ENCODE measurements around the gene CCDC159.

Gene CCDC159

GRCh38 chr19:11379857-11380350 lies 33.6 kb downstream of the CCDC159 start:
- H3K56ac ChIP-seq (ENCODE audit: low read length) = no peak overlapping the region
- H2BK5ac ChIP-seq (ENCODE audit: low read length) = no peak overlapping the region
- no peak overlapping the region for H4K5ac ChIP-seq (ENCODE audit: low read length)
- H3K4me1 ChIP-seq (ENCODE audit: control insufficient read depth, low read depth, low read length) = no peaks in the 10 kb centered on the region
- H3K23ac ChIP-seq (ENCODE audit: low read length) = no peak overlapping the region
- no peak for DNase-seq
- H3K27me3 ChIP-seq (ENCODE audit: insufficient read depth, low read length, poor library complexity) = no peaks in the 10 kb centered on the region
- no peak overlapping the region for H3K18ac ChIP-seq (ENCODE audit: low read length)
- H4K8ac ChIP-seq (ENCODE audit: low read depth, low read length) = no peak overlapping the region
- H3K4ac ChIP-seq (ENCODE audit: low read depth, low read length) = no peak overlapping the region
- no peak overlapping the region for H3K4me2 ChIP-seq (ENCODE audit: low read length)
- H3K79me2 ChIP-seq (ENCODE audit: control insufficient read depth, insufficient read depth, low read length) = no peaks in the 10 kb centered on the region
- no peak overlapping the region for H3K4me3 ChIP-seq (ENCODE audit: low read length)
- no peak overlapping the region for H2AK5ac ChIP-seq (ENCODE audit: low read length)
- H2BK120ac ChIP-seq (ENCODE audit: low read depth, low read length) = no peak overlapping the region
- H3K9ac ChIP-seq (ENCODE audit: low read length) = no peak overlapping the region
- H3K36me3 ChIP-seq (ENCODE audit: control insufficient read depth, insufficient read depth, low read length) = no peaks in the 10 kb centered on the region
- WGBS (ENCODE audit: extremely low coverage, insufficient coverage, low lambda C conversion rate) = no CpG with 5 or more reads among the region's 7 CpGs
- no peaks in the 10 kb centered on the region for H3K79me1 ChIP-seq (ENCODE audit: low read length)
- no peak overlapping the region for H2BK15ac ChIP-seq (replicated peaks; ENCODE audit: low read depth)
- no peak overlapping the region for H3K27ac ChIP-seq (ENCODE audit: low read depth, low read length)

- no peaks in the 10 kb centered on the region for H3K79me2 ChIP-seq (ENCODE audit: control insufficient read depth, insufficient read depth, low read length)
These were observed 34.6 kb downstream of the CCDC159 start for GRCh38 chr19:11380653-11381537.

GRCh38 chr19:11382898-11383705 lies 36.8 kb downstream of the CCDC159 start:
- peak overlapping the region; percentile 80 for H3K9ac ChIP-seq (ENCODE audit: low read length)
- H3K79me1 ChIP-seq (ENCODE audit: low read length) = no peaks in the 10 kb centered on the region
- peak overlapping the region; percentile 15 for H3K18ac ChIP-seq (ENCODE audit: low read length)
- H2AK5ac ChIP-seq (ENCODE audit: low read length) = no peak overlapping the region
- no peak overlapping the region for H3K23ac ChIP-seq (ENCODE audit: low read length)
- H3K36me3 ChIP-seq (ENCODE audit: control insufficient read depth, insufficient read depth, low read length) = no peaks in the 10 kb centered on the region
- H4K8ac ChIP-seq (ENCODE audit: low read depth, low read length) = no peak overlapping the region
- H2BK120ac ChIP-seq (ENCODE audit: low read depth, low read length) = no peak overlapping the region
- peak overlapping the region; percentile 69 for H3K4me3 ChIP-seq (ENCODE audit: low read length)
- H3K79me2 ChIP-seq (ENCODE audit: control insufficient read depth, insufficient read depth, low read length) = no peaks in the 10 kb centered on the region
- WGBS (ENCODE audit: extremely low coverage, insufficient coverage, low lambda C conversion rate) = no CpG with 5 or more reads among the region's 65 CpGs
- peak overlapping the region; percentile 99 for H3K4me2 ChIP-seq (ENCODE audit: low read length)
- peak overlapping the region; percentile 84 for H3K56ac ChIP-seq (ENCODE audit: low read length)
- no peak overlapping the region for H2BK5ac ChIP-seq (ENCODE audit: low read length)
- H4K5ac ChIP-seq (ENCODE audit: low read length) = no peak overlapping the region
- H2BK15ac ChIP-seq (replicated peaks; ENCODE audit: low read depth) = no peak overlapping the region
- H3K27me3 ChIP-seq (ENCODE audit: insufficient read depth, low read length, poor library complexity) = no peaks in the 10 kb centered on the region
- no peak overlapping the region for H3K4ac ChIP-seq (ENCODE audit: low read depth, low read length)
- H3K27ac ChIP-seq (ENCODE audit: low read depth, low read length) = no peak overlapping the region
- no peaks in the 10 kb centered on the region for H3K4me1 ChIP-seq (ENCODE audit: control insufficient read depth, low read depth, low read length)
- DNase-seq = peak; percentile 87

More at GRCh38 chr19:11380653-11381537, 34.6 kb downstream of the CCDC159 start:
- H3K27me3 ChIP-seq (ENCODE audit: insufficient read depth, low read length, poor library complexity) = no peaks in the 10 kb centered on the region
- no peaks in the 10 kb centered on the region for H3K36me3 ChIP-seq (ENCODE audit: control insufficient read depth, insufficient read depth, low read length)
- H3K23ac ChIP-seq (ENCODE audit: low read length) = no peak overlapping the region
- no peaks in the 10 kb centered on the region for H3K4me1 ChIP-seq (ENCODE audit: control insufficient read depth, low read depth, low read length)
- DNase-seq = peak; percentile 100
- H4K8ac ChIP-seq (ENCODE audit: low read depth, low read length) = no peak overlapping the region
- H3K4ac ChIP-seq (ENCODE audit: low read depth, low read length) = no peak overlapping the region
- H2BK15ac ChIP-seq (replicated peaks; ENCODE audit: low read depth) = no peak overlapping the region
- no peaks in the 10 kb centered on the region for H3K79me1 ChIP-seq (ENCODE audit: low read length)
- peak overlapping the region; percentile 75 for H3K9ac ChIP-seq (ENCODE audit: low read length)
- no peak overlapping the region for H2BK120ac ChIP-seq (ENCODE audit: low read depth, low read length)
- peak overlapping the region; percentile 72 for H3K4me3 ChIP-seq (ENCODE audit: low read length)
- no peak overlapping the region for H3K18ac ChIP-seq (ENCODE audit: low read length)
- H2BK5ac ChIP-seq (ENCODE audit: low read length) = no peak overlapping the region
- peak overlapping the region; percentile 34 for H3K27ac ChIP-seq (ENCODE audit: low read depth, low read length)
- H2AK5ac ChIP-seq (ENCODE audit: low read length) = no peak overlapping the region
- peak overlapping the region; percentile 79 for H3K4me2 ChIP-seq (ENCODE audit: low read length)
- H3K56ac ChIP-seq (ENCODE audit: low read length) = peak overlapping the region; percentile 88
- H4K5ac ChIP-seq (ENCODE audit: low read length) = no peak overlapping the region
- WGBS (ENCODE audit: extremely low coverage, insufficient coverage, low lambda C conversion rate) = no CpG with 5 or more reads among the region's 54 CpGs

- Histone ChIP-seq H3K4me2 (ENCODE audit: low read length) (peak overlapping the region; percentile 99), H3K27ac (ENCODE audit: low read depth, low read length) (no peak overlapping the region)
These were observed 37.4 kb downstream of the CCDC159 start for GRCh38 chr19:11383706-11384048.

GRCh38 chr19:11384778-11385129 lies 38.4 kb downstream of the CCDC159 start:
- H2AK5ac ChIP-seq (ENCODE audit: low read length) = no peak overlapping the region
- H4K5ac ChIP-seq (ENCODE audit: low read length) = no peak overlapping the region
- H2BK15ac ChIP-seq (replicated peaks; ENCODE audit: low read depth) = no peak overlapping the region
- DNase-seq = no peak
- no peak overlapping the region for H3K4me3 ChIP-seq (ENCODE audit: low read length)
- no peaks in the 10 kb centered on the region for H3K4me1 ChIP-seq (ENCODE audit: control insufficient read depth, low read depth, low read length)
- H3K27ac ChIP-seq (ENCODE audit: low read depth, low read length) = no peak overlapping the region
- H3K23ac ChIP-seq (ENCODE audit: low read length) = no peak overlapping the region
- peak overlapping the region; percentile 34 for H3K56ac ChIP-seq (ENCODE audit: low read length)
- no peak overlapping the region for H3K18ac ChIP-seq (ENCODE audit: low read length)
- no peaks in the 10 kb centered on the region for H3K36me3 ChIP-seq (ENCODE audit: control insufficient read depth, insufficient read depth, low read length)
- H2BK5ac ChIP-seq (ENCODE audit: low read length) = no peak overlapping the region
- H2BK120ac ChIP-seq (ENCODE audit: low read depth, low read length) = no peak overlapping the region
- WGBS (ENCODE audit: extremely low coverage, insufficient coverage, low lambda C conversion rate) = no CpG with 5 or more reads among the region's 5 CpGs
- no peak overlapping the region for H3K4ac ChIP-seq (ENCODE audit: low read depth, low read length)
- H3K27me3 ChIP-seq (ENCODE audit: insufficient read depth, low read length, poor library complexity) = no peaks in the 10 kb centered on the region
- H3K79me1 ChIP-seq (ENCODE audit: low read length) = no peaks in the 10 kb centered on the region
- H3K79me2 ChIP-seq (ENCODE audit: control insufficient read depth, insufficient read depth, low read length) = no peaks in the 10 kb centered on the region
- no peak overlapping the region for H3K4me2 ChIP-seq (ENCODE audit: low read length)
- no peak overlapping the region for H4K8ac ChIP-seq (ENCODE audit: low read depth, low read length)
- H3K9ac ChIP-seq (ENCODE audit: low read length) = no peak overlapping the region

More at GRCh38 chr19:11383706-11384048, 37.4 kb downstream of the CCDC159 start:
- DNase-seq = peak; percentile 42
- no peaks in the 10 kb centered on the region for H3K4me1 ChIP-seq (ENCODE audit: control insufficient read depth, low read depth, low read length)
- no CpG with 5 or more reads among the region's 9 CpGs for WGBS (ENCODE audit: extremely low coverage, insufficient coverage, low lambda C conversion rate)
- H4K5ac ChIP-seq (ENCODE audit: low read length) = no peak overlapping the region
- H3K36me3 ChIP-seq (ENCODE audit: control insufficient read depth, insufficient read depth, low read length) = no peaks in the 10 kb centered on the region
- peak overlapping the region; percentile 69 for H3K4me3 ChIP-seq (ENCODE audit: low read length)
- peak overlapping the region; percentile 80 for H3K9ac ChIP-seq (ENCODE audit: low read length)
- H3K56ac ChIP-seq (ENCODE audit: low read length) = peak overlapping the region; percentile 84
- H4K8ac ChIP-seq (ENCODE audit: low read depth, low read length) = no peak overlapping the region
- H3K79me2 ChIP-seq (ENCODE audit: control insufficient read depth, insufficient read depth, low read length) = no peaks in the 10 kb centered on the region
- peak overlapping the region; percentile 15 for H3K18ac ChIP-seq (ENCODE audit: low read length)
- no peaks in the 10 kb centered on the region for H3K79me1 ChIP-seq (ENCODE audit: low read length)
- H3K27me3 ChIP-seq (ENCODE audit: insufficient read depth, low read length, poor library complexity) = no peaks in the 10 kb centered on the region
- H2BK120ac ChIP-seq (ENCODE audit: low read depth, low read length) = no peak overlapping the region
- H2BK5ac ChIP-seq (ENCODE audit: low read length) = no peak overlapping the region
- H2AK5ac ChIP-seq (ENCODE audit: low read length) = no peak overlapping the region
- no peak overlapping the region for H3K23ac ChIP-seq (ENCODE audit: low read length)
- no peak overlapping the region for H3K4ac ChIP-seq (ENCODE audit: low read depth, low read length)
- H2BK15ac ChIP-seq (replicated peaks; ENCODE audit: low read depth) = no peak overlapping the region

Measured in mesendoderm (in vitro differentiated cells).